WERI-Rb-1 (cell line): ENCODE data around the gene ABCC11.

Experiments
- DNase-seq: peaks from one replicate; pipeline ENCODE4 v3.0.0-alpha.2; 2020
- H3K27ac ChIP-seq: fragments of 250-450 bp; sonication (Bioruptor Pico); 2 replicates; pipeline ENCODE4 v1.5.1; 2020; ENCODE audit warnings: mild to moderate bottlenecking, moderate library complexity
- H3K27me3 ChIP-seq: fragments of 250-450 bp; sonication (Bioruptor Pico); 2 replicates; pipeline ENCODE4 v1.5.1; 2021; ENCODE audit warnings: mild to moderate bottlenecking, low read depth, moderate library complexity; ENCODE audit not compliant: insufficient read depth, severe bottlenecking
- H3K36me3 ChIP-seq: fragments of 250-450 bp; sonication (Bioruptor Pico); 2 replicates; pipeline ENCODE4 v1.5.1; 2020; ENCODE audit warnings: mild to moderate bottlenecking, moderate library complexity
- H3K4me3 ChIP-seq: 2 replicates; pipeline ENCODE4 v1.5.1; 2011; ENCODE audit warnings: low read depth, mild to moderate bottlenecking, control low read depth, low read length
- H3K9me3 ChIP-seq: fragments of 250-450 bp; sonication (Bioruptor Pico); 2 replicates; pipeline ENCODE4 v1.5.1; 2021; ENCODE audit warnings: mild to moderate bottlenecking, moderate library complexity; ENCODE audit not compliant: severe bottlenecking
- TF ChIP-seq, protein P1 (sequence below): IDR thresholded peaks from 2 replicates; pipeline ENCODE4 v1.5.1; 2011; ENCODE audit warnings: low read depth, mild to moderate bottlenecking, control low read depth, inconsistent platforms, low read length

Gene ABCC11

DNA sequence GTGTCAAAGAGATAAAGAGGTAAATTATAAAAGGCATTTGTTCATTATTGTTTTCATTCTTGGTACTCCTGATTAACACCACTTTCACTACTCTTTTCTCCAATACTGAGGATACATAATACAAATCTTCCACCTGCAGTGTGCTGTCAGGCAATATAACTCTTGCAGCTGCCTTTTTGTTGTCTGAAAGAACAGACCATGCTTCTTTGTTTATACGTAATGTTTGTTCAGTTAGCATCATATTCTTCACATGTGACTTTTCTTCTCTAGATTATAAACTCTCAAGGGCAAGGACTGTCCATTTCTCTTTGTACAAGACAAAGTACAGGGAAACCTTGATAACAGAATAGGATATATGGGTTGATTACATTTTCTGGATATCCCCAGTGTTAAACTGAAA is 14.2 kb upstream of the ABCC11 start:
- no peak overlapping the region for H3K4me3 ChIP-seq
- TF ChIP-seq, protein P1, sequence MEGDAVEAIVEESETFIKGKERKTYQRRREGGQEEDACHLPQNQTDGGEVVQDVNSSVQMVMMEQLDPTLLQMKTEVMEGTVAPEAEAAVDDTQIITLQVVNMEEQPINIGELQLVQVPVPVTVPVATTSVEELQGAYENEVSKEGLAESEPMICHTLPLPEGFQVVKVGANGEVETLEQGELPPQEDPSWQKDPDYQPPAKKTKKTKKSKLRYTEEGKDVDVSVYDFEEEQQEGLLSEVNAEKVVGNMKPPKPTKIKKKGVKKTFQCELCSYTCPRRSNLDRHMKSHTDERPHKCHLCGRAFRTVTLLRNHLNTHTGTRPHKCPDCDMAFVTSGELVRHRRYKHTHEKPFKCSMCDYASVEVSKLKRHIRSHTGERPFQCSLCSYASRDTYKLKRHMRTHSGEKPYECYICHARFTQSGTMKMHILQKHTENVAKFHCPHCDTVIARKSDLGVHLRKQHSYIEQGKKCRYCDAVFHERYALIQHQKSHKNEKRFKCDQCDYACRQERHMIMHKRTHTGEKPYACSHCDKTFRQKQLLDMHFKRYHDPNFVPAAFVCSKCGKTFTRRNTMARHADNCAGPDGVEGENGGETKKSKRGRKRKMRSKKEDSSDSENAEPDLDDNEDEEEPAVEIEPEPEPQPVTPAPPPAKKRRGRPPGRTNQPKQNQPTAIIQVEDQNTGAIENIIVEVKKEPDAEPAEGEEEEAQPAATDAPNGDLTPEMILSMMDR, result no peak
- H3K27ac ChIP-seq, result no peak overlapping the region
- no peak for DNase-seq
- no peaks in the 10 kb centered on the region for H3K27me3 ChIP-seq
- no peaks in the 10 kb centered on the region for H3K9me3 ChIP-seq
- peaks cover 61% of the 10 kb centered on the region for H3K36me3 ChIP-seq

DNA sequence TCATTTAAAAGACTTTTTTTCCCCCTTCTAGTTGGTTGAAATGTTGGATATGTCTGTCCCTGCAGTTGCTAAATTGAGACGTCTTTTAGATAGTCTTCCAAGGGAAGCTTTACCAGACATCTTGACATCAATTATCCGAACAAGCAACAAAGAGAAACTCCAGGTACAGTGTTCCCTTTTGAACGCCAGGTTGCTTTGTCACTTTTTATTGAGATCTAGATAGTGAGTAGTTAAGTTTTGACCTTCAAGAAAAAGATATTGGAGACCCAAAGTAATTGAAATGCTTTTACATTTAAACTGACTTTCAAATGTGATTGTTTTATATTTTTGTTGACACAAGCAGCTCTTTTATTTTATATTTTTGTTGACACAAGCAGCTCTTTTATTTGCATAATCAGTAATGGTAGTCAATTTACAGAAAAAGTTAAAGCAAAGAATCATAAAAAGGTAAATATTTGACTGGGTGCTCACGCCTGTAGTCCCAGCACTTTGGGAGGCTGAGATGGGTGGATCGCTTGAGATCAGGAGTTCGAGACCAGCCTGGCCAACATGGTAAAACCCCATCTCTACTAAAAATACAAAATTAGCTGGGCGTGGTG is 9.3 kb upstream of the ABCC11 start:
- H3K36me3 ChIP-seq, result peaks cover 49% of the 10 kb centered on the region
- no peak overlapping the region for H3K4me3 ChIP-seq
- no peak for DNase-seq
- no peaks in the 10 kb centered on the region for H3K9me3 ChIP-seq
- no peak overlapping the region for H3K27ac ChIP-seq
- H3K27me3 ChIP-seq, result no peaks in the 10 kb centered on the region
- TF ChIP-seq, protein P1, result no peak

DNA sequence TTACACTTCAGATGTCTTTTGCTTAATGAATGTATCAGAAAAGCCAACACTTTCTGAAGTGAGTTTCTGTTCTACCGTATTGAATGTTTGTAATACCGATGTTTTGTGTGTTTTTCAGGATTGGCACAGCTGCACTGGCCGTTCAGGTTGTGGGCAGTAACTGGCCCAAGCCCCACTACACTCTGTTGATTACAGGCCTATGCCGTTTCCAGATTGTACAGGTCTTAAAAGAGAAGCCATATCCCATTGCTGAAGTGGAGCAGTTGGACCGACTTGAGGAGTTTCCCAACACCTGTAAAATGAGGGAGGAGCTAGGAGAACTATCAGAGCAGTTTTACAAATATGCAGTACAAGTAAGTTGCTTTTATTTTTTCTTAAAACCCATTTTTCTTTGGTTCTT is 4.7 kb upstream of the ABCC11 start:
- Histone ChIP-seq H3K36me3 (peaks cover 20% of the 10 kb centered on the region), H3K4me3 (no peak overlapping the region), H3K9me3 (no peaks in the 10 kb centered on the region), H3K27me3 (no peaks in the 10 kb centered on the region), H3K27ac (no peak overlapping the region)
- TF ChIP-seq, protein P1, result no peak
- DNase-seq, result no peak

DNA sequence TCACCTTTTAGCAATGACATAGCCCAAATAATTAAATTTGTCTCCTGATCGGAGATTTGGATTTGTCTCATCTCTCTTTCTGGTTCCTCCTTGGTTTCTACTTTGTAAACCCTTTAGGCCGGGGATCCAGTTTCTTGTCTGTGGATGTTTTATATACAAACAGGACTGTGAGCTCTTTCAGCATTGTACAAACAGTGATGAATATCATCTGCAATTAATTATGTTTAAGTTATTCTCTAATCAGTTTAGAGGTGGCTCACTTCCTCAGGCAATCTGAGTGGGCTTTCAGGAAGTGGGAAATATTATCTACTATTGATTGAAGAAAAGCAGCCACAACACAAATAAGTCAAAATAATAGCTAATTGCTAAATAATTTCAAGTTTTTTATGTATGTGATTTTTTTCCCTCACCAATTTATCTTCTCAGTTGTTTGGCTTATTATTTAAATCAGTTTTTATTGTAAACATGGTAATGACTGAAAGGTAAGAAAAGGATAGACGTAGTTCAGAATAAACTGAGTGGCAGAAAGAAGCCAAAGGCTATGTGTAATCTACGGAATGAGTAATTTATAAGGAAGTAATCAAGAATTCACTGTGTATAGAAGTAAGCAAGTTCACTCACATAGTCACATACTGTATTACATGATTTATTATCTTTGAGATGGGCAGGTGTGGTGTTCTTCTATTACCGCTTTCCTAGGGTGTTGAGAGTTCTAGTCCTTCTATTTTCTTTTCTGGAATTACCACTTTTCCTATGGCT is 3.4 kb upstream of the ABCC11 start:
- H3K4me3 ChIP-seq, result no peak overlapping the region
- no peaks in the 10 kb centered on the region for H3K27me3 ChIP-seq
- TF ChIP-seq, protein P1, result no peak
- no peaks in the 10 kb centered on the region for H3K9me3 ChIP-seq
- DNase-seq, result no peak
- no peak overlapping the region for H3K27ac ChIP-seq
- H3K36me3 ChIP-seq, result peaks cover 15% of the 10 kb centered on the region

DNA sequence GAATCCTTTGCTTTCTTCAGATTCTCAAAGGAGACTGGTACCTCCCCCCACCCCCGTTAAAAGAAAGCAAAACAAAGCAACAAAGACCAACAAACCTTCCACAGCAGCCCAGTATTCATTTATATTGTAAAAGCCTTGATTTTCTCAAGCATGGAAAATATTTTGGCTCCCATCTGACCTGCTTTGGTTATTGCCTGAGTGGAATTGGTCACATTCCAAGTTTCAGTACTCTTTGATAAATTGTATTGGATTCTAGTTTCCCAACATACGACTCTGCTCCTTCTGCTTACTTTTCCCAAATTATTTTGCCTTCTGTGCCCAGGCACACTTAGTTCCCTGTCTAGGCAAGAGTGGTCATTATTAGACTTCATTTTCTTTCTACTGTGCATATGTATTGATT is 1.3 kb downstream of the ABCC11 start:
- no peak overlapping the region for H3K4me3 ChIP-seq

More for the DNA sequence above, 1.3 kb downstream of the ABCC11 start:
- no peak overlapping the region for H3K27ac ChIP-seq
- peaks cover 2% of the 10 kb centered on the region for H3K9me3 ChIP-seq
- TF ChIP-seq, protein P1, result no peak
- H3K27me3 ChIP-seq, result no peaks in the 10 kb centered on the region
- no peaks in the 10 kb centered on the region; the same call in 1 of the 2 replicates for H3K36me3 ChIP-seq
- no peak for DNase-seq
